Chondrocyte (in vitro differentiated cells): Measurements from ENCODE around the gene BLCAP. TPM values are rescaled to one million over a fixed set of nuclear protein-coding genes. Genes with fewer than 3 reads are reported as not detected.

Source experiments
- DNase-seq: peaks from one replicate; pipeline ENCODE4 v3.0.0; 2021; ENCODE audit warnings: mixed read lengths, low spot score
- H3K27ac Mint-ChIP-seq: one replicate; pipeline ENCODE4 v1.8.0; 2021; ENCODE audit warnings: mild to moderate bottlenecking, moderate library complexity, mixed read lengths; ENCODE audit not compliant: unreplicated experiment
- H3K27me3 Mint-ChIP-seq: 2 replicates; pipeline ENCODE4 v1.8.0; 2021; ENCODE audit warnings: low read depth, mixed read lengths
- H3K36me3 Mint-ChIP-seq: 2 replicates; pipeline ENCODE4 v1.8.0; 2021; ENCODE audit warnings: low read depth, mixed read lengths
- H3K4me1 Mint-ChIP-seq: 2 replicates; pipeline ENCODE4 v1.8.0; 2021; ENCODE audit warnings: low read depth, mild to moderate bottlenecking, mixed read lengths
- H3K4me3 Mint-ChIP-seq: one replicate; pipeline ENCODE4 v1.8.0; 2021; ENCODE audit warnings: mild to moderate bottlenecking, moderate library complexity, mixed read lengths; ENCODE audit not compliant: unreplicated experiment
- H3K9me3 Mint-ChIP-seq: 2 replicates; pipeline ENCODE4 v1.8.0; 2021; ENCODE audit warnings: low read depth, mixed read lengths
- total RNA-seq: library from RNA; stranded (reverse); gene quantifications from 3 replicates; pipeline ENCODE4 v1.2.1, GENCODE V29; 2021
- TF ChIP-seq, protein P1 (sequence below): fragments of 200-600 bp; sonication (generic); IDR thresholded peaks from 2 replicates; pipeline ENCODE4 v1.5.0; 2021; ENCODE audit warnings: antibody characterized with exemption, mild to moderate bottlenecking, moderate library complexity

BLCAP gene
- total RNA-seq, 1 donor from 2014 or later: 56.6 TPM

DNA sequence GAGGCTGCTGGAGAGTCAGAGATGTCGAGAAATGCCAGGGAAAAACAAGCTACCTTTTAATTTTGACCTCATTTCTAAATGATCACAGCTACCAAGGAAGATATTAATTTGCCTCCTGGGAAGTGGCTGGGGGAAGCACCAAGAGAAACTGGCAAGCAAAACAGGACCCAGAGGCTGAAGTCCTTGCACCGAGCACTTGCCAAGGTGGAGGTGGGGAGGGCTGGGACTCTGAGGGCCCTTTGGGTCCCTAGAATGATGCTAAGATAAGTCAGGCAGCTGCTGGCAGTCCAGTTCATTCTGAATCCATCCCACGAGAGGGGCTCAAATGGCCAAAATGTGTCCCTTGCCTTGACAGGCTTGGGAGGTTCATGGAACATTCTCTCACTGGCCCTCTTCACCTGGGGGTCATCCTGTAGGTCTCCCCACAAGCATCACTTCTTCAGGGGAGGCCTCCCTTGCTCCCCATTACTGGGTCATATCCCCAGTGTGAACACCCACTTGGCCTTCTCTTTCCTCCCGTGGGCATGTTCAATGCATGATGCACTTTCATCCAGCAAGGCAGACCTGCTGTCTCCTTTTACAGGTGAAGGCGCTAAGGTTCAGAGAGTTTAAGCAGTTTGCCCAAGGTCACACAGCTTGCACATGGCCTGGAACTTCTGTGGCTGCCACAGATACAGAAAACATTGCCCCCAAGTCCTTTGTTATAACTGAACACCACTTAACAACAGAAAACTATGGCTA lies 39.1 kb upstream of the BLCAP start:
- Mint-ChIP-seq H3K27ac (no peak overlapping the region), H3K36me3 (no peaks in the 10 kb centered on the region), H3K4me1 (peaks cover 8% of the 10 kb centered on the region), H3K4me3 (no peak overlapping the region), H3K27me3 (peaks cover 50% of the 10 kb centered on the region), H3K9me3 (no peaks in the 10 kb centered on the region)
- no peak for DNase-seq
- TF ChIP-seq, protein P1, sequence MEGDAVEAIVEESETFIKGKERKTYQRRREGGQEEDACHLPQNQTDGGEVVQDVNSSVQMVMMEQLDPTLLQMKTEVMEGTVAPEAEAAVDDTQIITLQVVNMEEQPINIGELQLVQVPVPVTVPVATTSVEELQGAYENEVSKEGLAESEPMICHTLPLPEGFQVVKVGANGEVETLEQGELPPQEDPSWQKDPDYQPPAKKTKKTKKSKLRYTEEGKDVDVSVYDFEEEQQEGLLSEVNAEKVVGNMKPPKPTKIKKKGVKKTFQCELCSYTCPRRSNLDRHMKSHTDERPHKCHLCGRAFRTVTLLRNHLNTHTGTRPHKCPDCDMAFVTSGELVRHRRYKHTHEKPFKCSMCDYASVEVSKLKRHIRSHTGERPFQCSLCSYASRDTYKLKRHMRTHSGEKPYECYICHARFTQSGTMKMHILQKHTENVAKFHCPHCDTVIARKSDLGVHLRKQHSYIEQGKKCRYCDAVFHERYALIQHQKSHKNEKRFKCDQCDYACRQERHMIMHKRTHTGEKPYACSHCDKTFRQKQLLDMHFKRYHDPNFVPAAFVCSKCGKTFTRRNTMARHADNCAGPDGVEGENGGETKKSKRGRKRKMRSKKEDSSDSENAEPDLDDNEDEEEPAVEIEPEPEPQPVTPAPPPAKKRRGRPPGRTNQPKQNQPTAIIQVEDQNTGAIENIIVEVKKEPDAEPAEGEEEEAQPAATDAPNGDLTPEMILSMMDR: no peak

DNA sequence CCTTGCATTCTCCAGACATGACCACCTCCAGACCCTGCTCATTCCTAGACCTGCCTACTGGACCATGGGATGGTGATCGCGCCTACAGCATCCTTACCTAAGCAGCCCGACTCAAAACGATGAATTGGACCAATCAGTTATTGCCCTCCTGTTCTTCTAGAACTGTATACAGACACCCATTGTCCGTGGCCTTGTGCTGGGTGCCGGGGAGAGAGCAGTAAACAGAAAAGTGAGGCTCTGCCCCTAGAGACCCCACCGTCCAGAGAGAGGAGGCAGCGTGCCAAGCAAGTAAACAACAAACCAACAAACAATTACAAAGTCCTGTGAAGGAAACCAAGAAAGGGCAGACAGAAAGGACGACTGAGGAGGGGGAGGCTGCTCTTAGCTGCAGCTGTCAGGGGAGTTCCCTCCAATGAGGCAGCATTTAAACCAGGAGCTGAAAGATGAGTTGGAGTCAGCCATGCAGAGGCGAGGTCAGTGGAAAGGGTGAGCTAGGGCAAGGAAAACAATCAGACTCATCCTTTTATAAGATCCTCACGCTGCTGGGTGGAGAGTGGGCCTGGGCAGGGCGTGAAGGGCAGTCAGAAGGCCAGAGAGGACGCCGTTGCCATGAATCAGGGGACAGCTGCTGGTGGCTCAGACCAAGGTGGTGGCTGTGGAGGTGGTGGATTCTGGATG lies 37.6 kb upstream of the BLCAP start:
- Mint-ChIP-seq H3K36me3 (no peaks in the 10 kb centered on the region), H3K27me3 (peaks cover 51% of the 10 kb centered on the region), H3K27ac (no peak overlapping the region), H3K9me3 (no peaks in the 10 kb centered on the region), H3K4me1 (peaks cover 8% of the 10 kb centered on the region), H3K4me3 (no peak overlapping the region)
- no peak for DNase-seq
- TF ChIP-seq, protein P1: no peak

DNA sequence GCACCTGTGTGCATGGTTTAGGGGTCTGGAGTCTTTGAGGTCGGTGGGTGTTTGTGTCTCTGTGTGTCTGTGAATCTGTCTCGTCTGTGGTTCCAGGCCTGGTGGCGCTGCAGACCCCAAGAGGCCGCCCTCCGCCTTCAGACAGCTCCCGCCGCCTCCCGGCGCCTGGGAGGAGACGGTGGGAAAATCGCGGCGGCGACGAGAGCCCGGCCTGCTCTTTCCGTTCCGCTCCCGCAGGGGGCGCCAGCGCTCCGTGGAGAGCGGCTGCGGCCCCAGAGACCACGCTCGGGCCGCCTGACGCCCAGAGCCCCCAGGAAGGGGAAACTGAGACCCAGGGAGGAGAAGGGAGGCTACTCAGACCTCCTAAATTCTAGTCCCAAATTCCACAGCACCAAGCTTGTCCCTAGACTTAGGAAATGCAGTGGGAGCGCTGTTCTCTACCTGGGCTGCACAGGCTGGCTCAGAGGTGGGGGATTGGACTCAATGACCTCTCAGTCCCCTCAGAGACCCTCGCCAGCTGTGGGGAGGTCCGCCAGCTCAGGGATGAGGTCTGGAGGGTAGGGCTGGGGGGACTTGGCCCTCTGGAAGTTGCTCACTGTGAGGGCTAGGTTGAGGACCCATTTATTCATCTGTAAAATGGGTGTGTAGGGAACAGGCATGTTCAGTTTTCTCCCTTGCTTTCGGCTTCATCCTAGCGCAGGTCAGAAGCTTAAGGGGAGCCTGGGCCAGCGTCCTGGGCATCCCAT lies 36.9 kb upstream of the BLCAP start:
- Mint-ChIP-seq H3K4me3 (no peak overlapping the region), H3K4me1 (peaks cover 8% of the 10 kb centered on the region), H3K9me3 (no peaks in the 10 kb centered on the region), H3K27ac (no peak overlapping the region), H3K27me3 (peaks cover 50% of the 10 kb centered on the region), H3K36me3 (no peaks in the 10 kb centered on the region)
- TF ChIP-seq, protein P1: peak; percentile 97
- DNase-seq: no peak

DNA sequence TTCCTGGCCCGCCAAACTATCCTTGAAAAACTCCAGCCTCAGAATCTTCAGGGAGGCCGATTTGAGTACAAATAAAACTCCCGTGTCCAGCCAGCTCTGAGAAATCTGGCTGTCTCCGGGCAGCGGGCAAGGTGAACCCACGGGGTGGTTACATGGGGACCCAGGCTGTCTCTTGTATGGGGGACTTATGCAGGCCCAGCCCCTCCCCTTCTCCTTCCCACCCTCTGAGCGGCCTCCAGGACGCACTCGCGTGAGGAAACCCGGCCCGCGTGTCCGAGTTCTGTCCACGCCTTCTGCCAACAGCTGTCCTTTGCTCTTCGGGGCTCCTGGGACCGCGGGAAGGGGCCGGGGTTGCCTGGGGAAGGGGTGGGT lies 36.3 kb upstream of the BLCAP start:
- peaks cover 8% of the 10 kb centered on the region for H3K4me1 Mint-ChIP-seq
- H3K27ac Mint-ChIP-seq: no peak overlapping the region
- TF ChIP-seq, protein P1: no peak
- H3K36me3 Mint-ChIP-seq: no peaks in the 10 kb centered on the region
- H3K9me3 Mint-ChIP-seq: no peaks in the 10 kb centered on the region
- peaks cover 45% of the 10 kb centered on the region for H3K27me3 Mint-ChIP-seq
- no peak overlapping the region for H3K4me3 Mint-ChIP-seq
- DNase-seq: no peak
